Epithelial cell of proximal tubule (primary cell): Measurements from ENCODE around the gene F8. TPM values are rescaled to one million over a fixed set of nuclear protein-coding genes. Genes with fewer than 3 reads are reported as not detected.

Experiments used
- DNase-seq: peaks from one replicate; pipeline ENCODE4 v3.0.0-alpha.2; 2011; ENCODE audit warnings: low read depth
- H3K4me3 ChIP-seq: 2 replicates; pipeline ENCODE4 v1.5.1; 2011; ENCODE audit warnings: low read depth, mild to moderate bottlenecking, low read length
- CTCF ChIP-seq: conservative IDR thresholded peaks from 2 replicates; pipeline ENCODE4 v1.5.1; 2012; ENCODE audit warnings: low read depth, mild to moderate bottlenecking, low read length
- total RNA-seq: library from RNA; depleted of rRNA; stranded (reverse); fragments of >200 nt; gene quantifications from 2 replicates; pipeline ENCODE4 v1.2.3, GENCODE V29; 2015

F8 gene
- total RNA-seq, 1 donor from 2014 or later, result 2.5 TPM

GRCh38 chrX:154815274-154815818 is 207.2 kb downstream of the F8 start:
- H3K4me3 ChIP-seq, result no peak overlapping the region
- no peak for DNase-seq
- TF ChIP-seq CTCF, result no peak

GRCh38 chrX:154813801-154814200 is 208.7 kb downstream of the F8 start:
- no peak for TF ChIP-seq CTCF
- DNase-seq, result no peak
- H3K4me3 ChIP-seq, result no peak overlapping the region

- no peak for TF ChIP-seq CTCF
- DNase-seq, result no peak
- no peak overlapping the region for H3K4me3 ChIP-seq
Measured at GRCh38 chrX:154812341-154813101, 210.0 kb downstream of the F8 start.

- TF ChIP-seq CTCF, result no peak
- no peak for DNase-seq
- H3K4me3 ChIP-seq, result no peak overlapping the region
Measured at GRCh38 chrX:154809939-154810665, 212.4 kb downstream of the F8 start.

GRCh38 chrX:154806837-154807501 is 215.6 kb downstream of the F8 start:
- no peak overlapping the region for H3K4me3 ChIP-seq
- no peak for DNase-seq
- no peak for TF ChIP-seq CTCF

- TF ChIP-seq CTCF, result no peak
- H3K4me3 ChIP-seq, result peak overlapping the region; percentile 71
- no peak for DNase-seq
Measured at GRCh38 chrX:154805696-154806091, 216.8 kb downstream of the F8 start.
